Liver (tissue), 9 donors: ENCODE data around the gene ZNF579. TPM values are rescaled to one million over a fixed set of nuclear protein-coding genes. Genes with fewer than 3 reads are reported as not detected.

Experiments
- DNase-seq: peaks from one replicate; pipeline ENCODE4 v3.0.0-alpha.2; 2017; ENCODE audit warnings: low spot score
- H3K27ac ChIP-seq, 2 donors: one replicate each; pipeline ENCODE4 v1.7.0; 2013; ENCODE audit warnings: inconsistent platforms in 2 of 2, low read length in 2 of 2, control low read depth in 1 of 2, low read depth in 1 of 2, mild to moderate bottlenecking in 1 of 2
- H3K27me3 ChIP-seq, 4 donors: one replicate each; pipeline versions ENCODE4 v1.6.1 to v1.7.0; 2013; ENCODE audit warnings: low read length in 3 of 4, inconsistent platforms in 1 of 4, mild to moderate bottlenecking in 1 of 4, moderate library complexity in 1 of 4; ENCODE audit not compliant: control insufficient read depth in 4 of 4, insufficient read depth in 4 of 4
- H3K36me3 ChIP-seq, 4 donors: one replicate each; pipeline versions ENCODE4 v1.6.1 to v1.7.0; 2013; ENCODE audit warnings: low read length in 3 of 4, mild to moderate bottlenecking in 3 of 4, low read depth in 1 of 4, moderate library complexity in 1 of 4; ENCODE audit not compliant: control insufficient read depth in 4 of 4, insufficient read depth in 3 of 4
- H3K4me1 ChIP-seq, 4 donors: one replicate each; pipeline versions ENCODE4 v1.6.1 to v1.7.0; 2013; ENCODE audit warnings: low read length in 3 of 4, mild to moderate bottlenecking in 3 of 4, moderate library complexity in 1 of 4; ENCODE audit not compliant: control insufficient read depth in 4 of 4, insufficient read depth in 4 of 4
- H3K4me3 ChIP-seq, 3 donors: one replicate each; pipeline versions ENCODE4 v1.6.1 to v1.7.0; 2013; ENCODE audit warnings: low read length in 3 of 3, control low read depth in 1 of 3, low read depth in 1 of 3, mild to moderate bottlenecking in 1 of 3
- H3K9ac ChIP-seq, 2 donors: one replicate each; pipeline ENCODE4 v1.7.0; 2013; ENCODE audit warnings: low read length in 2 of 2, mild to moderate bottlenecking in 2 of 2, moderate library complexity in 2 of 2, control low read depth in 1 of 2, low read depth in 1 of 2
- H3K9me3 ChIP-seq, 4 donors: one replicate each; pipeline versions ENCODE4 v1.6.1 to v1.7.0; 2013; ENCODE audit warnings: low read length in 3 of 4; ENCODE audit not compliant: control insufficient read depth in 4 of 4
- EGR1 ChIP-seq, 2 donors: IDR thresholded peaks; 2 replicates each; pipeline ENCODE4 v1.6.1; 2016 to 2018; ENCODE audit warnings: antibody characterized with exemption in 2 of 2, low read depth in 2 of 2
- FOXA1 ChIP-seq: IDR thresholded peaks from 2 replicates; pipeline ENCODE4 v1.6.1; 2016; ENCODE audit warnings: antibody characterized with exemption
- FOXA2 ChIP-seq: IDR thresholded peaks from 2 replicates; pipeline ENCODE4 v1.6.1; 2016; ENCODE audit warnings: antibody characterized with exemption
- GABPA ChIP-seq, 2 donors: IDR thresholded peaks in 1 of 2; conservative IDR thresholded peaks in 1 of 2; 2 replicates each; pipeline ENCODE4 v1.6.1; 2016; ENCODE audit warnings: antibody characterized with exemption in 2 of 2, mild to moderate bottlenecking in 1 of 2, moderate library complexity in 1 of 2
- HNF4A ChIP-seq, 2 donors: conservative IDR thresholded peaks; 2 replicates each; pipeline ENCODE4 v1.6.1; 2016; ENCODE audit warnings: antibody characterized with exemption in 2 of 2, mild to moderate bottlenecking in 2 of 2
- HNF4G ChIP-seq: IDR thresholded peaks from 2 replicates; pipeline ENCODE4 v1.6.1; 2016; ENCODE audit warnings: antibody characterized with exemption
- JUND ChIP-seq, 2 donors: IDR thresholded peaks; 2 replicates each; pipeline ENCODE4 v1.6.1; 2016; ENCODE audit warnings: antibody characterized with exemption in 2 of 2
- NR2F2 ChIP-seq: IDR thresholded peaks from 2 replicates; pipeline ENCODE4 v1.6.1; 2016; ENCODE audit warnings: antibody characterized with exemption
- RAD21 ChIP-seq, 2 donors: IDR thresholded peaks; 2 replicates each; pipeline ENCODE4 v1.6.1; 2016; ENCODE audit warnings: antibody characterized with exemption in 2 of 2, mild to moderate bottlenecking in 2 of 2
- RXRA ChIP-seq, 2 donors: IDR thresholded peaks; 2 replicates each; pipeline ENCODE4 v1.6.1; 2017 to 2018; ENCODE audit warnings: antibody characterized with exemption in 2 of 2, mild to moderate bottlenecking in 1 of 2
- SP1 ChIP-seq: IDR thresholded peaks from 2 replicates; pipeline ENCODE4 v1.6.1; 2018; ENCODE audit warnings: antibody characterized with exemption, mild to moderate bottlenecking
- TAF1 ChIP-seq: conservative IDR thresholded peaks from 2 replicates; pipeline ENCODE4 v1.6.1; 2016; ENCODE audit warnings: antibody characterized with exemption, mild to moderate bottlenecking
- YY1 ChIP-seq: IDR thresholded peaks from 2 replicates; pipeline ENCODE4 v1.6.1; 2016; ENCODE audit warnings: antibody characterized with exemption, mild to moderate bottlenecking
- WGBS: extraction: QIAGEN DNeasy Blood & Tissue Kit; methylation state at CpG from one replicate; pipeline ENCODE4 v1.1.7; 2013; 5-methylcytosine and 5-hydroxymethylcytosine counted together
- polyA plus RNA-seq, 2 donors: library from polyadenylated mRNA; stranded (reverse) in 1 of 2; unstranded in 1 of 2; fragments of 200-250 nt in 1 of 2; fragments of >200 nt in 1 of 2; fragmentation: Nextera tagmentation in 1 of 2; extraction: Ambion mirVana in 1 of 2; gene quantifications; one replicate each; pipeline versions ENCODE4 v1.2.1 to v1.2.3, GENCODE V29; 2013 to 2015
- total RNA-seq, 2 donors: library from RNA; depleted of rRNA; stranded (reverse); fragments of >200 nt; gene quantifications; one replicate each; pipeline ENCODE4 v1.2.3, GENCODE V29; 2014
- TF ChIP-seq, protein P1 (sequence below): fragments of 150-350 bp; IDR thresholded peaks from 2 replicates; pipeline ENCODE4 v1.5.1; 2017; ENCODE audit warnings: improper control_type of control experiment, low read depth, low read length; ENCODE audit not compliant: missing input control
- TF ChIP-seq, protein P2 (sequence below): IDR thresholded peaks from 2 replicates; pipeline ENCODE4 v1.6.1; 2016; ENCODE audit warnings: antibody characterized with exemption, mild to moderate bottlenecking
- TF ChIP-seq, protein P3 (sequence below): IDR thresholded peaks from 2 replicates; pipeline ENCODE4 v1.6.1; 2016; ENCODE audit warnings: antibody characterized with exemption
- TF ChIP-seq, protein P4 (sequence below): IDR thresholded peaks from 2 replicates; pipeline ENCODE4 v1.6.1; 2016; ENCODE audit warnings: antibody characterized with exemption
- TF ChIP-seq, protein P5 (sequence below): IDR thresholded peaks from 2 replicates; pipeline ENCODE4 v1.6.1; 2016; ENCODE audit warnings: antibody characterized with exemption
- donor health status: healthy.
- donor health status: healthy.
- donor health status: healthy.
- donor health status: healthy.
- donor health status: healthy.

ZNF579 gene
- total and polyA plus RNA-seq, 4 donors: 0.92 to 3.3 (median 1.2) TPM

DNA sequence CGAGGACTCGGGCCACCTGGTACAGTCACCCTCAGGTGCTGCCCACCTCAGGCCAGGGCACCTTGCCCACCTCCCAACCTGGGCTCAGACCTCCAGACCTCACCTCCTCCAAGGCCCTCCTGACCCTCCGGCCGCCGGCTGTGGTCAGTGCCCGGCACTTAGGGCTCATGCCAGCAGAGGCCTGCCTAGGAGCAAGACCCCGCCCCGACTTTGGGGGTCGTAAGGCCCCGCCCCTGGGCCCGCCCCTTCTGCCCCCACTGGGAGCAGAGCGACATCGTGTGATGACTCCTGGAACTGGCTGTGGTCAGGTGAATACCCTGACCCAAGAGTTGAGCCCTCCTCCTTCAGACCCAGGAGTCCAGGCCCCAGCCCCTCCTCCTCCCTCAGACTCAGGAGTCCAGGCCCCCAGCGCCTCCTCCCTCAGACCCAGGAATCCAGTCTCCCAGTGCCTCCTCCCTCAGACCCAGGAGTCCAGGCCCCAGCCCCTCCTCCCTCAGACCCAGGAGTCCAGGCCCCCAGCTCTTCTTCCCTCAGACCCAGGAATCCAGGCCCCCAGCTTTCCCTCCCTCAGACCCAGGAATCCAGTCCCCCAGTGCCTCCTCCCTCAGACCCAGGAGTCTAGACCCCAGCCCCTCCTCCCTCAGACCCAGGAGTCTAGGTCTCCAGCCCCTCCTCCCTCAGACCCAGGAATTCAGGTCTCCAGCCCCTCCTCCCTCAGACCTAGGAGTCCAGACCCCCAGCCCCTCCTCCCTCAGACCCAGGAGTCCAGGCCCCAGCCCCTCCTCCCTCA is 43.5 kb downstream of the ZNF579 start, which contains the start of gene SBK2:
Gene SBK2 (minus strand): TSS at position 183 of the 790 bp plus-strand sequence. CDS start 839 bp downstream, outside the sequence.
- H3K27me3 ChIP-seq: no peaks in the 10 kb centered on the region
- no peaks in the 10 kb centered on the region for H3K9me3 ChIP-seq
- H3K4me3 ChIP-seq: no peak within 1 kb of the TSS
- no peaks in the 10 kb centered on the region for H3K36me3 ChIP-seq
- no peaks in the 10 kb centered on the region for H3K4me1 ChIP-seq
- TF ChIP-seq RXRA (IDR thresholded peaks at IDR 0.05): no peak
- TF ChIP-seq, protein P1, sequence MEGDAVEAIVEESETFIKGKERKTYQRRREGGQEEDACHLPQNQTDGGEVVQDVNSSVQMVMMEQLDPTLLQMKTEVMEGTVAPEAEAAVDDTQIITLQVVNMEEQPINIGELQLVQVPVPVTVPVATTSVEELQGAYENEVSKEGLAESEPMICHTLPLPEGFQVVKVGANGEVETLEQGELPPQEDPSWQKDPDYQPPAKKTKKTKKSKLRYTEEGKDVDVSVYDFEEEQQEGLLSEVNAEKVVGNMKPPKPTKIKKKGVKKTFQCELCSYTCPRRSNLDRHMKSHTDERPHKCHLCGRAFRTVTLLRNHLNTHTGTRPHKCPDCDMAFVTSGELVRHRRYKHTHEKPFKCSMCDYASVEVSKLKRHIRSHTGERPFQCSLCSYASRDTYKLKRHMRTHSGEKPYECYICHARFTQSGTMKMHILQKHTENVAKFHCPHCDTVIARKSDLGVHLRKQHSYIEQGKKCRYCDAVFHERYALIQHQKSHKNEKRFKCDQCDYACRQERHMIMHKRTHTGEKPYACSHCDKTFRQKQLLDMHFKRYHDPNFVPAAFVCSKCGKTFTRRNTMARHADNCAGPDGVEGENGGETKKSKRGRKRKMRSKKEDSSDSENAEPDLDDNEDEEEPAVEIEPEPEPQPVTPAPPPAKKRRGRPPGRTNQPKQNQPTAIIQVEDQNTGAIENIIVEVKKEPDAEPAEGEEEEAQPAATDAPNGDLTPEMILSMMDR: no peak
- no peak for TF ChIP-seq NR2F2
- TF ChIP-seq, protein P2, sequence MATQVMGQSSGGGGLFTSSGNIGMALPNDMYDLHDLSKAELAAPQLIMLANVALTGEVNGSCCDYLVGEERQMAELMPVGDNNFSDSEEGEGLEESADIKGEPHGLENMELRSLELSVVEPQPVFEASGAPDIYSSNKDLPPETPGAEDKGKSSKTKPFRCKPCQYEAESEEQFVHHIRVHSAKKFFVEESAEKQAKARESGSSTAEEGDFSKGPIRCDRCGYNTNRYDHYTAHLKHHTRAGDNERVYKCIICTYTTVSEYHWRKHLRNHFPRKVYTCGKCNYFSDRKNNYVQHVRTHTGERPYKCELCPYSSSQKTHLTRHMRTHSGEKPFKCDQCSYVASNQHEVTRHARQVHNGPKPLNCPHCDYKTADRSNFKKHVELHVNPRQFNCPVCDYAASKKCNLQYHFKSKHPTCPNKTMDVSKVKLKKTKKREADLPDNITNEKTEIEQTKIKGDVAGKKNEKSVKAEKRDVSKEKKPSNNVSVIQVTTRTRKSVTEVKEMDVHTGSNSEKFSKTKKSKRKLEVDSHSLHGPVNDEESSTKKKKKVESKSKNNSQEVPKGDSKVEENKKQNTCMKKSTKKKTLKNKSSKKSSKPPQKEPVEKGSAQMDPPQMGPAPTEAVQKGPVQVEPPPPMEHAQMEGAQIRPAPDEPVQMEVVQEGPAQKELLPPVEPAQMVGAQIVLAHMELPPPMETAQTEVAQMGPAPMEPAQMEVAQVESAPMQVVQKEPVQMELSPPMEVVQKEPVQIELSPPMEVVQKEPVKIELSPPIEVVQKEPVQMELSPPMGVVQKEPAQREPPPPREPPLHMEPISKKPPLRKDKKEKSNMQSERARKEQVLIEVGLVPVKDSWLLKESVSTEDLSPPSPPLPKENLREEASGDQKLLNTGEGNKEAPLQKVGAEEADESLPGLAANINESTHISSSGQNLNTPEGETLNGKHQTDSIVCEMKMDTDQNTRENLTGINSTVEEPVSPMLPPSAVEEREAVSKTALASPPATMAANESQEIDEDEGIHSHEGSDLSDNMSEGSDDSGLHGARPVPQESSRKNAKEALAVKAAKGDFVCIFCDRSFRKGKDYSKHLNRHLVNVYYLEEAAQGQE: no peak
- TF ChIP-seq, protein P3, sequence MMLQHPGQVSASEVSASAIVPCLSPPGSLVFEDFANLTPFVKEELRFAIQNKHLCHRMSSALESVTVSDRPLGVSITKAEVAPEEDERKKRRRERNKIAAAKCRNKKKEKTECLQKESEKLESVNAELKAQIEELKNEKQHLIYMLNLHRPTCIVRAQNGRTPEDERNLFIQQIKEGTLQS: no peak
- no peak for TF ChIP-seq FOXA2
- no peak for TF ChIP-seq YY1
- no peak for TF ChIP-seq HNF4G
- no peak for TF ChIP-seq EGR1 (IDR thresholded peaks at IDR 0.05; ENCODE audit: low read depth in 2 of 2)
- no peak for TF ChIP-seq HNF4A (conservative IDR thresholded peaks at IDR 0.05)
- no peak for TF ChIP-seq SP1
- TF ChIP-seq, protein P4, sequence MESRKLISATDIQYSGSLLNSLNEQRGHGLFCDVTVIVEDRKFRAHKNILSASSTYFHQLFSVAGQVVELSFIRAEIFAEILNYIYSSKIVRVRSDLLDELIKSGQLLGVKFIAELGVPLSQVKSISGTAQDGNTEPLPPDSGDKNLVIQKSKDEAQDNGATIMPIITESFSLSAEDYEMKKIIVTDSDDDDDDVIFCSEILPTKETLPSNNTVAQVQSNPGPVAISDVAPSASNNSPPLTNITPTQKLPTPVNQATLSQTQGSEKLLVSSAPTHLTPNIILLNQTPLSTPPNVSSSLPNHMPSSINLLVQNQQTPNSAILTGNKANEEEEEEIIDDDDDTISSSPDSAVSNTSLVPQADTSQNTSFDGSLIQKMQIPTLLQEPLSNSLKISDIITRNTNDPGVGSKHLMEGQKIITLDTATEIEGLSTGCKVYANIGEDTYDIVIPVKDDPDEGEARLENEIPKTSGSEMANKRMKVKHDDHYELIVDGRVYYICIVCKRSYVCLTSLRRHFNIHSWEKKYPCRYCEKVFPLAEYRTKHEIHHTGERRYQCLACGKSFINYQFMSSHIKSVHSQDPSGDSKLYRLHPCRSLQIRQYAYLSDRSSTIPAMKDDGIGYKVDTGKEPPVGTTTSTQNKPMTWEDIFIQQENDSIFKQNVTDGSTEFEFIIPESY: no peak
- TF ChIP-seq, protein P5, sequence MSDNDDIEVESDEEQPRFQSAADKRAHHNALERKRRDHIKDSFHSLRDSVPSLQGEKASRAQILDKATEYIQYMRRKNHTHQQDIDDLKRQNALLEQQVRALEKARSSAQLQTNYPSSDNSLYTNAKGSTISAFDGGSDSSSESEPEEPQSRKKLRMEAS: no peak
- no peak for TF ChIP-seq JUND (IDR thresholded peaks at IDR 0.05)
- no peak for TF ChIP-seq RAD21 (IDR thresholded peaks at IDR 0.05)
- no peak for TF ChIP-seq TAF1
- no peak for TF ChIP-seq FOXA1
- TF ChIP-seq GABPA (IDR thresholded peaks at IDR 0.05 in 1 of 2, conservative IDR thresholded peaks at IDR 0.05 in 1 of 2): no peak
- H3K9ac ChIP-seq: no peak within 1 kb of the TSS
- WGBS: 29% methylated on average over 14 of the region's 14 CpGs
- H3K27ac ChIP-seq: no peak within 1 kb of the TSS
- DNase-seq: no peak
